ENCODE data around the gene LIMK2.
"Not testable (repeated sequence)": the region's sequence is repeated elsewhere in the genome, so short reads cannot be mapped to it uniquely, and the experiment has no call there.

The LIMK2 gene

GRCh38 chr22:31211862-31212730 lies at the start of gene LIMK2:
Gene LIMK2 (plus strand): TSS chr22:31212298. CDS start chr22:31212409, 111 bp downstream.
- DNase-seq (ENCODE audit: low read depth) = peak; percentile 94

- no peak for DNase-seq (ENCODE audit: low read depth)
These were observed 41.1 kb upstream of the LIMK2 start for GRCh38 chr22:31170971-31171370.

GRCh38 chr22:31171734-31172133 lies 40.4 kb upstream of the LIMK2 start:
- DNase-seq (ENCODE audit: low read depth) = not testable (repeated sequence)

GRCh38 chr22:31173386-31174145 lies 38.5 kb upstream of the LIMK2 start:
- DNase-seq (ENCODE audit: low read depth) = no peak

DNA sequence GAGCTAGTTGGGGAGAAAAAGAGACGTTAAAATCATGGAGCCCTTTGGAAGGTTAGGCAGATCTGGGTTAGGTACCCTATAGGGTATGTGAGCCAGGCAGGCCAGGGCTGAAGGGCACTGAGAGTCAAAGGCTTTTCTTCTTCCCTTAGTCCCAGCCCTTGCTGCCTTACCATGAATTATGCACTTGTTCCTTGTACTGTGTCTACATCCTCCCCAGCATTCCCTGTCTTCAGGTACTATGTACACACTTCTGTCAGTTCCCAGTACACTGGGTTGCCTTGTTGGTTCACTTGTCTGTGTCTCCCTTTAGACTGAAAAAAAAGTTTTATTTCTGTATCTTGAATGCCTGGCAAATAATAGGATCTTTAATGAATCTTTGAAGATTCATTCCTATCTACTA lies 35.2 kb upstream of the LIMK2 start:
- no peak for DNase-seq (ENCODE audit: low read depth)

GRCh38 chr22:31177420-31178162 lies 34.5 kb upstream of the LIMK2 start:
- no peak for DNase-seq (ENCODE audit: low read depth)

DNA sequence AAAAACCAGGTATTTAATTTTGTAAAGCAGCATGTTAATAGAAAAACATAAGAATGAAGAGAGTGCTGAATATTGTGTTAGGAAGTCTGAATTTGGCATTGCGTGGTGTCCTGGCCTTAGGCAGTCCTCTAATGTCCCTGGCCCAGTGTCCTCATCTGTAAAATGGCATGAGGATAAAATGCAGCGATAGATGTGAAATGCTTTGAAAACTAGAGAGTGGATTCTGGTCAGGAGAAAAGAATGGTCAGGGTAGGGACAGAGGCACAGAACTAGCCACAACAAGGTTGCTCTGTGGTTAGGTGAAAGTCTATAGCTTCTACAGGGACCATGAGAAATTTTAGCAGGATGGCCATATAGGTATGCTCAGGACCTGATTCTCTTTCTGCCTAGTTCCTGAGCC lies 33.2 kb upstream of the LIMK2 start:
- no peak for DNase-seq (ENCODE audit: low read depth)

GRCh38 chr22:31179345-31179744 lies 32.8 kb upstream of the LIMK2 start:
- DNase-seq (ENCODE audit: low read depth) = no peak

DNA sequence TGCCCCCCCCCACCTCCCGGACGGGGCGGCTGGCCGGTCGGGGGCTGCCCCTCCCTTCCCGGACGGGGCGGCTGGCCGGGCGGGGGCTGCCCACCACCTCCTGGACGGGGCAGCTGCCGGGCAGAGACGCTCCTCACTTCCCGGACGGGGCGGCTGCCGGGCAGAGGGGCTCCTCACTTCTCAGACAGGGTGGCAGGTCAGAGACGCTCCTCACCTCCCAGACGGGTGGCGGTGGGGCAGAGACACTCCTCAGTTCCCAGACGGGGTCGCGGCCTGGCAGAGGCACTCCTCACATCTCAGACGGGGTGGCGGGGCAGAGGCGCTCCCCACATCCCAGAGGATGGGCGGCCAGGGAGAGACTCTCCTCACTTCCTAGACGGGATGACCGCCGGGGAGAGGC lies 28.1 kb upstream of the LIMK2 start:
- DNase-seq (ENCODE audit: low read depth) = no peak

- DNase-seq (ENCODE audit: low read depth) = no peak
These were observed 27.0 kb upstream of the LIMK2 start for GRCh38 chr22:31185056-31185455.

DNA sequence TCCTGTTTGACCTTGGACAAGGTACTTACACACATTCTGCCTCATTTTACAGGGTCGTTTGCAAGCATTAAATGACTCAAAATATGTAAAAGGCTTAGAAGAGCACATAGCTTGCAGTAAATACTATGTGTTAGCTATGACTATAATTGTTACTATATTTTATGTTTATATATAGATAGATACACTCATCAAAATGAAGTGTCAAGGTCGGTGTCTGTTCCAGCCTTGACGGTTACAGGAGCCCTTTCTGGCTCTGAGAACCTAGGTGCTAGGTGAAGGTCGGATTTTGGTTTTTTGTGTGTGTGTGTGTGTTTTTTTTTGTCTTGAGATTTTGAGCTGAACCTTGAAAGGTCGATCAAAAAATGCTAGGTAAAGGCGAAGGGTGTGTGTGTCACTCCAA lies 24.5 kb upstream of the LIMK2 start:
- DNase-seq (ENCODE audit: low read depth) = no peak

- DNase-seq (ENCODE audit: low read depth) = no peak
These were observed 19.6 kb upstream of the LIMK2 start for GRCh38 chr22:31192513-31192912.

- DNase-seq (ENCODE audit: low read depth) = no peak
These were observed 19.0 kb upstream of the LIMK2 start for GRCh38 chr22:31193092-31193491.

GRCh38 chr22:31194681-31195080 lies 17.4 kb upstream of the LIMK2 start:
- not testable (repeated sequence) for DNase-seq (ENCODE audit: low read depth)

GRCh38 chr22:31199187-31199586 lies 12.9 kb upstream of the LIMK2 start:
- DNase-seq (ENCODE audit: low read depth) = no peak

DNA sequence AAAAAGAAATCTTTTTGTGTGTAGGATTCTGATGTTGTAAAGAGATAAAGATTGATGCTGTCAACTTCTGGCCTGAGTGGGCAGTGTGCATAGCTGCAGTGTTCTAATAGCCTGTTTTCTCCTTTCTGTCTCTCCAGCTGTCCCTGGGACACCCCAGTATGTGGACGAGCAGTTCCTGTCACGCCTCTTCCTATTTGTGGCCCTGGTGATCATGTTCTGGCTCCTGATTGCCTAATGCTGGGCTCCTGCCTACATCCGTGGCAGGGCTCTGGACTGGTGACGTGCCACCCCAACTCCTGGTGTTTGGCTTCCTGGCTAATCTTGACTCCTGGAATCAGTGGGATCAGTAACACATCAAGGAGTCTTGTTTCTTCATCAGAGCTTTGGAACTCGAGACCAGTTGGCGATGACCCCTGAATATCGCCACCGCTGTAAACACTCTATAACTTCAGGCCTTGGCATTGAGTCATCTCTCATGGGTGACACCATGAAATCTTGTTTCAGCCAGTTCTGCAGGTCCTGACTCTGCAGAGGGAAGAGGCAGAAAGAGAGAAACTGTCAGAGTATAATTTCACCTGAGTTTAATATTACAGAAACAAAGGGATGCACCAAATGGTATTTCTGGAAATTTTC lies 7.6 kb upstream of the LIMK2 start:
- DNase-seq (ENCODE audit: low read depth) = not testable (repeated sequence)

DNA sequence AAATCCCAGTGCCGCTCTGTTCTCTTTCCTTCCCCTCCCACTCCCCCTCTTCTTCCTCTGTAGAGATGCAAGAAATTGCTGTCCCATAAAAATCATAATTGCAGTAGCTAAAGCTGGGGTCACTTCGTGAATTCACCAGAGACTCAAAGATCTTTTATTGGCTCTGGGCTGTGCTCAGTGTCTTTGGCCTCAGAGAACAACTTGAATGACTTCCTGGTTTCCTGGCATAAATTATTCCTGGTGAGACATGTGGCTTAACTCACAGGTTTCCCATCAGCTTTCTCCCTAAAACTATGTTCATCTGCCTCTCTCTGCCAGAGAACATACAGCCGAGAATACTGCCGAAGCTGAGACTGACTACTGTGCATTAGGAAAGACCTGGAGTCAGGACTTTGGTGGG lies 7.0 kb upstream of the LIMK2 start:
- DNase-seq (ENCODE audit: low read depth) = not testable (repeated sequence)

DNA sequence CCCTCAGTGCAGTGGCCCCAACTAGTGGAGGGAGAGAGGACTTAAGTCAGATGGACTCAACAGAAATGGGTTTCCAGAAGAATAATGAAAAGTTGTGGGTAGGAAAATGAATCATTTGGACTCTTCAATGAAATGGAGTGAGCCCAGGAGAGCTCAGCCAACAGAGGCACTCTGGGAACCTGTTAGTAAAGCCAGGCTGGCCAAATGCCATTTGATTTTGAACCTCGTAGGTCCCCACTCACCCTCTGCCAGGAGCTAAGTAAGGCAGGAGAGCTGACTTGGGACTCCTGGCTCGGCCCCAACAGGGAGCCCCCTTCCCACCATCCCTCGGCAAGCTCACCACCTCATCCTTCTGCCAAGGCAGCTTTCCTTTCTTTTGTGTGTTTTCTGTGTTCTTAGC lies 5.6 kb upstream of the LIMK2 start:
- DNase-seq (ENCODE audit: low read depth) = not testable (repeated sequence)

GRCh38 chr22:31206896-31207687 lies 5.0 kb upstream of the LIMK2 start:
- DNase-seq (ENCODE audit: low read depth) = no peak

- no peak for DNase-seq (ENCODE audit: low read depth)
These were observed 1.3 kb upstream of the LIMK2 start for GRCh38 chr22:31210556-31211421.

Measured in T-helper 22 cell (primary cell).